SK-N-SH treated with all-trans-retinoic acid at 6 μM for 48 hours (cell line): ENCODE results near the gene DNAAF8.

Experiments
- ATAC-seq: fragments of 200-7000 bp; cut with Tn5 transposase; 3 replicates; pipeline ENCODE4 v1.9.1; 2020; ENCODE audit warnings: mild to moderate bottlenecking, moderate library complexity
- ARNTL ChIP-seq: fragments of 450-650 bp; formaldehyde crosslinking; IDR thresholded peaks from 2 replicates; pipeline ENCODE4 v1.5.0; 2020; ENCODE audit warnings: low read depth, mild to moderate bottlenecking, moderate library complexity, borderline replicate concordance
- BACH2 ChIP-seq: fragments of 250-450 bp; sonication (Bioruptor Pico); IDR thresholded peaks from 2 replicates; pipeline ENCODE4 v1.9.0; 2021; ENCODE audit warnings: mild to moderate bottlenecking, borderline replicate concordance
- CREB5 ChIP-seq: fragments of 250-450 bp; sonication (Bioruptor Pico); IDR thresholded peaks from 2 replicates; pipeline ENCODE4 v1.5.1; 2020; ENCODE audit warnings: low read depth, mild to moderate bottlenecking, moderate library complexity
- CSDC2 ChIP-seq: fragments of 250-450 bp; sonication (Bioruptor Pico); IDR thresholded peaks from 2 replicates; pipeline ENCODE4 v1.5.0; 2020; ENCODE audit warnings: mild to moderate bottlenecking, moderate library complexity
- CSRNP3 ChIP-seq: fragments of 250-450 bp; sonication (Bioruptor Pico); IDR thresholded peaks from 2 replicates; pipeline ENCODE4 v1.5.1; 2021; ENCODE audit warnings: mild to moderate bottlenecking, moderate library complexity
- GLIS3 ChIP-seq: fragments of 250-450 bp; sonication (Bioruptor Pico); IDR thresholded peaks from 2 replicates; pipeline ENCODE4 v1.5.0; 2020; ENCODE audit warnings: mild to moderate bottlenecking, moderate library complexity
- ISL1 ChIP-seq: fragments of 250-450 bp; sonication (Bioruptor Pico); IDR thresholded peaks from 2 replicates; pipeline ENCODE4 v2.1.2; 2022; ENCODE audit warnings: mild to moderate bottlenecking, moderate library complexity
- OSR1 ChIP-seq: fragments of 250-450 bp; sonication (Bioruptor Pico); IDR thresholded peaks from 2 replicates; pipeline ENCODE4 v1.8.0; 2022; ENCODE audit warnings: moderate library complexity, mild to moderate bottlenecking, inconsistent platforms
- PPARA ChIP-seq: fragments of 250-450 bp; sonication (Bioruptor Pico); IDR thresholded peaks from 2 replicates; pipeline ENCODE4 v1.5.0; 2020; ENCODE audit warnings: mild to moderate bottlenecking, borderline replicate concordance
- SNAI2 ChIP-seq: fragments of 250-450 bp; sonication (Bioruptor Pico); IDR thresholded peaks from 2 replicates; pipeline ENCODE4 v1.5.0; 2020; ENCODE audit warnings: mild to moderate bottlenecking, moderate library complexity
- TCF4 ChIP-seq: fragments of 250-450 bp; sonication (Bioruptor Pico); IDR thresholded peaks from 2 replicates; pipeline ENCODE4 v1.8.0; 2021; ENCODE audit warnings: mild to moderate bottlenecking, moderate library complexity, borderline replicate concordance
- TOX ChIP-seq: fragments of 250-450 bp; sonication (Bioruptor Pico); IDR thresholded peaks from 2 replicates; pipeline ENCODE4 v1.8.0; 2021; ENCODE audit warnings: mild to moderate bottlenecking, moderate library complexity, borderline replicate concordance
- TSHZ2 ChIP-seq: fragments of 250-450 bp; sonication (Bioruptor Pico); IDR thresholded peaks from 2 replicates; pipeline ENCODE4 v1.5.0; 2020; ENCODE audit warnings: mild to moderate bottlenecking, moderate library complexity
- ZC3H10 ChIP-seq: fragments of 250-450 bp; sonication (Bioruptor Pico); IDR thresholded peaks from 2 replicates; pipeline ENCODE4 v1.5.1; 2021; ENCODE audit warnings: mild to moderate bottlenecking, moderate library complexity
- ZFP3 ChIP-seq: fragments of 250-450 bp; sonication (Bioruptor Pico); IDR thresholded peaks from 2 replicates; pipeline ENCODE4 v1.5.0; 2020; ENCODE audit warnings: mild to moderate bottlenecking, moderate library complexity
- ZNF565 ChIP-seq: fragments of 450-650 bp; formaldehyde crosslinking; conservative IDR thresholded peaks from 2 replicates; pipeline ENCODE4 v1.5.0; 2020; ENCODE audit warnings: low read depth, mild to moderate bottlenecking, moderate library complexity
- ZNF8 ChIP-seq: fragments of 450-650 bp; formaldehyde crosslinking; IDR thresholded peaks from 2 replicates; pipeline ENCODE4 v1.5.0; 2020; ENCODE audit warnings: mild to moderate bottlenecking, moderate library complexity
- TF ChIP-seq, protein P1 (sequence below): fragments of 250-450 bp; sonication (Bioruptor Pico); IDR thresholded peaks from 2 replicates; pipeline ENCODE4 v1.8.0; 2021; ENCODE audit warnings: low read depth, mild to moderate bottlenecking, moderate library complexity, borderline replicate concordance
- TF ChIP-seq, protein P2 (sequence below): fragments of 250-450 bp; sonication (Bioruptor Pico); IDR thresholded peaks from 2 replicates; pipeline ENCODE4 v1.8.0; 2020; ENCODE audit warnings: mild to moderate bottlenecking, moderate library complexity, borderline replicate concordance

The DNAAF8 gene

GRCh38 chr16:4706871-4707270, 27.5 kb upstream of the DNAAF8 start (continued):
- no peak for TF ChIP-seq ARNTL (CRISPR knock-in tag)
- TF ChIP-seq, protein P1, sequence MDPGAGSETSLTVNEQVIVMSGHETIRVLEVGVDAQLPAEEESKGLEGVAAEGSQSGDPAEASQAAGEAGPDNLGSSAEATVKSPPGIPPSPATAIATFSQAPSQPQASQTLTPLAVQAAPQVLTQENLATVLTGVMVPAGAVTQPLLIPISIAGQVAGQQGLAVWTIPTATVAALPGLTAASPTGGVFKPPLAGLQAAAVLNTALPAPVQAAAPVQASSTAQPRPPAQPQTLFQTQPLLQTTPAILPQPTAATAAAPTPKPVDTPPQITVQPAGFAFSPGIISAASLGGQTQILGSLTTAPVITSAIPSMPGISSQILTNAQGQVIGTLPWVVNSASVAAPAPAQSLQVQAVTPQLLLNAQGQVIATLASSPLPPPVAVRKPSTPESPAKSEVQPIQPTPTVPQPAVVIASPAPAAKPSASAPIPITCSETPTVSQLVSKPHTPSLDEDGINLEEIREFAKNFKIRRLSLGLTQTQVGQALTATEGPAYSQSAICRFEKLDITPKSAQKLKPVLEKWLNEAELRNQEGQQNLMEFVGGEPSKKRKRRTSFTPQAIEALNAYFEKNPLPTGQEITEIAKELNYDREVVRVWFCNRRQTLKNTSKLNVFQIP (CRISPR knock-in tag): no peak

DNA sequence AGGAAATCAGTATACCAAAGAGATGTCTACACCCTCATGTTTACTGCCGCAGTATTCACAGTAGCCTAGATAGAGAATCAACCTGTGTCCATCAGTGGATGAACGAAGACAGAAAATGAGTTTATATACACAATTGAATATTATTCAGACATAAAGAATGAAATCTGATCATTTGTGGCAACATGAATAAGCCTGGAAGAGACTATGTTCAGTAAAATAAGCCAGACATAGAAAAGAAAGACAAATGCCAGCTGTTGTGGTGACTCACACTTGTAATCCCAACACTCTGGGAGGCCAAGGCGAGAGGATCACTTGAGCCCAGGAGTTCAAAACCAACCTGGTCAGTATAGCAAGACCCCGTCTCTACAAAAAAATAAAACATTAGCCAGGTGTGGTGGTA, 24.9 kb upstream of the DNAAF8 start:
- no peak for ATAC-seq
- TF ChIP-seq GLIS3 (CRISPR knock-in tag) (no peak), ZNF565 (CRISPR knock-in tag) (no peak), TSHZ2 (CRISPR knock-in tag) (no peak), ISL1 (CRISPR knock-in tag) (no peak), TOX (no peak), SNAI2 (no peak), ZC3H10 (CRISPR knock-in tag) (no peak), CSDC2 (no peak), ZNF8 (no peak), PPARA (no peak), BACH2 (no peak), TCF4 (CRISPR knock-in tag) (no peak), ZFP3 (CRISPR knock-in tag) (no peak), ARNTL (CRISPR knock-in tag) (no peak), OSR1 (CRISPR knock-in tag) (no peak), CREB5 (CRISPR knock-in tag) (no peak)
- TF ChIP-seq, protein P2, sequence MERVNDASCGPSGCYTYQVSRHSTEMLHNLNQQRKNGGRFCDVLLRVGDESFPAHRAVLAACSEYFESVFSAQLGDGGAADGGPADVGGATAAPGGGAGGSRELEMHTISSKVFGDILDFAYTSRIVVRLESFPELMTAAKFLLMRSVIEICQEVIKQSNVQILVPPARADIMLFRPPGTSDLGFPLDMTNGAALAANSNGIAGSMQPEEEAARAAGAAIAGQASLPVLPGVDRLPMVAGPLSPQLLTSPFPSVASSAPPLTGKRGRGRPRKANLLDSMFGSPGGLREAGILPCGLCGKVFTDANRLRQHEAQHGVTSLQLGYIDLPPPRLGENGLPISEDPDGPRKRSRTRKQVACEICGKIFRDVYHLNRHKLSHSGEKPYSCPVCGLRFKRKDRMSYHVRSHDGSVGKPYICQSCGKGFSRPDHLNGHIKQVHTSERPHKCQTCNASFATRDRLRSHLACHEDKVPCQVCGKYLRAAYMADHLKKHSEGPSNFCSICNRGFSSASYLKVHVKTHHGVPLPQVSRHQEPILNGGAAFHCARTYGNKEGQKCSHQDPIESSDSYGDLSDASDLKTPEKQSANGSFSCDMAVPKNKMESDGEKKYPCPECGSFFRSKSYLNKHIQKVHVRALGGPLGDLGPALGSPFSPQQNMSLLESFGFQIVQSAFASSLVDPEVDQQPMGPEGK (CRISPR knock-in tag): no peak
- TF ChIP-seq, protein P1 (CRISPR knock-in tag): no peak

DNA sequence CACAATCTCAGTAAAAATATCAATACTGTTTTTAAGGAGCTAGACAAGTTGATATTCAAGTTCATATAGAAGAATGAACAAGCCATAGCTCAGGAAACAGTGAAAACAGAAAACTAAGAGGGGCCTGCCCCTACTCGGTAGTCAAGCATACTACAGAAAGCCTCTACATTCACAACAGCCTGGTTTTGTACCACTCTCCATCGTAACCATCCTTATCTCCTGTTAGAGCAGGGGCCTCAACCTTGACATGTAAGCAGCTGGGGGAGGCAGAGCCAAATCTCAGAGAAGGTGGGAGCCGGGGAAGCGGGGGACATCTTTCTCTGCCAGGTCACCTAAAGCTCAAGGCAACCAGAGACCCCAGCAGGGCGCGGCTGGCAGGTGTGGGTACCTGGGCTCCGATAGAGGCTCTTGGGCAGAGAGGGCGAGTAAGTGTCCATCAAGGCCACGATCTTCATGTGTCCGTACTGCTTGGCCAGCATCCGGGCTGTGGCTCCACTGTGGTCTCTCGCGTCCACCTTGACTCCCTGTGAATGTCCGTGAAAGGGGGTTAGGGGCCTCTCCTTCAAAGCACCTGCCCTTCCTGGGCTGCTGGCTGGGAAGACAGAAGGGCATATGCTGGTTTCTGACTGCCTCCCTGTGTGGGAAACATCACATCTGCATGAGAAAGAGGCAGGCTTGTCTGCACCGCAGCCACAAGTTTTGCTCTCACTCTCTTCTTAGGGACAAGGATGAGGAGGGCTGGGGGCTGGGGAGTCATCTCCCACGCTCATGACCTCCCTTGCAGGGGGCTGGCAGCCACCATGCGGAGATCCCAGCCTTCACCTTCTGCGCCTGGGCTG, 20.5 kb upstream of the DNAAF8 start:
- TF ChIP-seq CSRNP3 (CRISPR knock-in tag) (no peak), TCF4 (CRISPR knock-in tag) (no peak), SNAI2 (no peak)
- TF ChIP-seq, protein P2 (CRISPR knock-in tag): no peak
- no peak for ATAC-seq
